GM12878 (cell line): Measurements from ENCODE around the gene HOXA10. TPM values are rescaled to one million over a fixed set of nuclear protein-coding genes. Genes with fewer than 3 reads are reported as not detected.

Source experiments
- ATAC-seq: fragments of 200-7000 bp; cut with Tn5 transposase; 3 replicates; pipeline ENCODE4 v1.9.1; 2020; ENCODE audit warnings: mild to moderate bottlenecking, moderate library complexity
- BruUV-seq: library from RNA; stranded (reverse); fragments of 400-500 nt; replicated peaks from 2 replicates; lab custom pipeline; 2021; lab: Mats Ljungman, UMichigan
- CTCF ChIA-PET: fragments of 300-600 bp; sonication (Branson Sonifier 250); formaldehyde crosslinking; extraction: SDS; loops from one replicate; lab custom pipeline; 2021; ENCODE audit warnings: inconsistent platforms; lab: Yijun Ruan, JAX
- POLR2A ChIA-PET: fragments of 350-600 bp; formaldehyde crosslinking; extraction: SDS; loops from one replicate; lab custom pipeline; 2021; ENCODE audit warnings: inconsistent platforms; lab: Charles Lee
- RAD21 ChIA-PET: fragments of 300-600 bp; sonication (Branson Sonifier 250); formaldehyde crosslinking; loops from one replicate; lab custom pipeline; 2023; ENCODE audit warnings: antibody characterized with exemption; ENCODE audit not compliant: unreplicated experiment; lab: Charles Lee
- SMC1A ChIA-PET: fragments of 300-600 bp; sonication (Branson Sonifier 250); formaldehyde crosslinking; loops from one replicate; lab custom pipeline; 2023; ENCODE audit not compliant: unreplicated experiment, uncharacterized antibody; lab: Charles Lee
- DNase-seq: peaks from one replicate; pipeline ENCODE4 v3.0.0-alpha.2; 2011; ENCODE audit warnings: low read depth, low spot score
- FAIRE-seq: peaks from 3 replicates; lab custom pipeline; 2011; peaks lifted over from hg19 to GRCh38; lab: Jason Lieb, UNC
- H2AFZ ChIP-seq: 2 replicates; pipeline ENCODE4 v1.6.0; 2011; ENCODE audit warnings: low read depth, low read length, control low read depth; ENCODE audit not compliant: control insufficient read depth
- H3K27ac ChIP-seq: 2 replicates; pipeline ENCODE4 v1.5.1; 2011; ENCODE audit warnings: control low read depth; ENCODE audit not compliant: control insufficient read depth, insufficient read depth
- H3K27me3 ChIP-seq, 2 experiments: replicated peaks in 1 of 2; 2 replicates each; pipeline versions ENCODE4 v1.6.0 to v1.6.1; 2011; ENCODE audit warnings: low read length in 1 of 2; ENCODE audit not compliant: control insufficient read depth in 2 of 2, insufficient read depth in 2 of 2
- H3K36me3 ChIP-seq, 2 experiments: 2 replicates each; pipeline ENCODE4 v1.5.1; 2011; ENCODE audit warnings: low read length in 1 of 2; ENCODE audit not compliant: control insufficient read depth in 2 of 2, insufficient read depth in 2 of 2
- H3K4me1 ChIP-seq: 2 replicates; pipeline ENCODE4 v1.6.1; 2011; ENCODE audit warnings: mild to moderate bottlenecking, low read length, moderate library complexity, mixed read lengths; ENCODE audit not compliant: control insufficient read depth, insufficient read depth
- H3K4me2 ChIP-seq: 2 replicates; pipeline ENCODE4 v1.6.0; 2011; ENCODE audit warnings: control low read depth; ENCODE audit not compliant: control insufficient read depth, insufficient read depth
- H3K4me3 ChIP-seq: fragments of 200-600 bp; sonication (generic); 2 replicates; pipeline ENCODE4 v1.5.1; 2016
- H3K79me2 ChIP-seq: 2 replicates; pipeline ENCODE4 v1.6.0; 2011; ENCODE audit warnings: low read length; ENCODE audit not compliant: control insufficient read depth, insufficient read depth
- H3K9ac ChIP-seq: 2 replicates; pipeline ENCODE4 v1.8.0; 2011; ENCODE audit warnings: low read length, control low read depth, mixed read lengths; ENCODE audit not compliant: control insufficient read depth, insufficient read depth
- H3K9me3 ChIP-seq: replicated peaks from 3 replicates; pipeline ENCODE4 v1.5.1; 2011; ENCODE audit warnings: mild to moderate bottlenecking, low read length; ENCODE audit not compliant: control insufficient read depth, insufficient read depth
- H4K20me1 ChIP-seq: 2 replicates; pipeline ENCODE4 v1.6.0; 2011; ENCODE audit not compliant: control insufficient read depth, insufficient read depth
- BACH1 ChIP-seq: fragments of 450-650 bp; IDR thresholded peaks from 2 replicates; pipeline ENCODE4 v1.6.1; 2017; ENCODE audit warnings: mild to moderate bottlenecking, borderline replicate concordance
- ELK1 ChIP-seq: IDR thresholded peaks from 2 replicates; pipeline ENCODE4 v1.6.1; 2012; ENCODE audit warnings: low read depth, low read length, improper control_type of control experiment
- HDAC2 ChIP-seq: fragments of 200-600 bp; sonication (generic); IDR thresholded peaks from 2 replicates; pipeline ENCODE4 v1.6.1; 2017
- SKIL ChIP-seq: fragments of 450-650 bp; IDR thresholded peaks from 2 replicates; pipeline ENCODE4 v1.6.1; 2017; ENCODE audit warnings: mild to moderate bottlenecking, low read depth, inconsistent platforms; ENCODE audit not compliant: poor library complexity, severe bottlenecking
- WGBS: methylation state at CpG from one replicate; pipeline ENCODE4 v1.1.6; 2016; ENCODE audit warnings: low lambda C conversion rate; ENCODE audit not compliant: insufficient replicate concordance, insufficient coverage; ENCODE audit errors: missing lambda C conversion rate; 5-methylcytosine and 5-hydroxymethylcytosine counted together
- in situ Hi-C: fragments of 300-500 bp; cut with MboI; formaldehyde crosslinking; loops from 9 replicates; pipeline ENCODE4 v1.14.3; 2018; ENCODE audit warnings: mixed read lengths
- intact Hi-C: fragments of 100-400 bp; cut with micrococcal nuclease; formaldehyde crosslinking; loops from one replicate; pipeline ENCODE4 v1.14.2; 2022; ENCODE audit not compliant: unreplicated experiment
- polyA plus RNA-seq, 11 experiments: library from polyadenylated mRNA; depleted of rRNA in 4 of 11; unstranded in 6 of 11; stranded (reverse) in 5 of 11; fragments of >200 nt; fragmentation: Nextera tagmentation in 4 of 11; fragmentation: Illumina TruSeq in 1 of 11; extraction: Ambion mirVana in 4 of 11; extraction: Trizol in 1 of 11; gene quantifications; 1 replicate in 1 of 11; 2 replicates in 10 of 11; pipeline versions ENCODE4 v1.2.1 to v1.2.3, GENCODE V29; 2011 to 2016; ENCODE audit warnings: inconsistent platforms in 2 of 11, missing spikeins in 2 of 11, low read depth in 1 of 11
- total RNA-seq, 4 experiments: library from RNA; depleted of rRNA in 3 of 4; stranded (reverse); fragments of >200 nt in 3 of 4; fragmentation: Illumina TruSeq in 1 of 4; extraction: Trizol in 1 of 4; gene quantifications; 2 replicates each; pipeline versions ENCODE4 v1.2.1 to v1.2.3, GENCODE V29; 2013 to 2021

HOXA10 gene
- total and polyA plus RNA-seq, 10 of the 15 experiments (the other 5 are each of a cell fraction or from before 2014, with no cell fraction given): not detected

GRCh38 chr7:27189997-27190748 lies 16.1 kb upstream of the HOXA10 start:
- H3K79me2 ChIP-seq: no peaks in the 10 kb centered on the region
- no peaks in the 10 kb centered on the region for H3K4me1 ChIP-seq
- ChIA-PET POLR2A (no interaction called here), SMC1A (no interaction called here), CTCF (interaction anchor here (0.6 to 1.8 kb wide), 3 partner anchors 10 to 731 kb away, joined by 3 to 5 read pairs (median 4); no protein-coding TSS in a partner anchor), RAD21 (no interaction called here)
- no peak overlapping the region for H2AFZ ChIP-seq
- H3K9ac ChIP-seq: no peak overlapping the region
- H3K4me2 ChIP-seq: no peak overlapping the region
- WGBS: 23% methylated on average over 7 of the region's 7 CpGs
- DNase-seq (no peak), ATAC-seq (no peak), FAIRE-seq (no peak)
- in situ Hi-C loops (no loop called here), intact Hi-C loops (no loop called here)
- peaks cover 38 to 47% of the 10 kb centered on the region in 2 experiments for H3K27me3 ChIP-seq
- no TSS peak for BruUV-seq
- H3K9me3 ChIP-seq: no peaks in the 10 kb centered on the region; the same call in 2 of the 3 replicates
- no peaks in the 10 kb centered on the region for H3K36me3 ChIP-seq
- H3K27ac ChIP-seq: no peak overlapping the region
- H4K20me1 ChIP-seq: 0 out of 2 replicates have a peak, but pooled peaks cover 3% of the 10 kb centered on the region
- no peak overlapping the region for H3K4me3 ChIP-seq
- no peak for TF ChIP-seq ELK1
- no peak for TF ChIP-seq SKIL
- no peak for TF ChIP-seq BACH1
- no peak for TF ChIP-seq HDAC2
